Caco-2 (cell line): ENCODE measurements around the gene MGAT4D. TPM values are rescaled to one million over a fixed set of nuclear protein-coding genes. Genes with fewer than 3 reads are reported as not detected.

ENCODE experiments used
- BruUV-seq: library from RNA; stranded (reverse); fragments of 400-500 nt; replicated peaks from 2 replicates; lab custom pipeline; 2021; lab: Mats Ljungman, UMichigan
- CTCF ChIA-PET: fragments of 300-600 bp; sonication (Branson Sonifier 250); formaldehyde crosslinking; loops from one replicate; lab custom pipeline; 2022; ENCODE audit warnings: antibody characterized with exemption; lab: Charles Lee
- POLR2A ChIA-PET: fragments of 300-600 bp; sonication (Branson Sonifier 250); formaldehyde crosslinking; loops from one replicate; lab custom pipeline; 2022; ENCODE audit warnings: antibody characterized with exemption; lab: Charles Lee
- DNase-seq, 2 experiments: peaks; one replicate each; pipeline versions ENCODE4 v3.0.0 to v3.0.0-alpha.2; 2020 to 2022
- H3K27me3 ChIP-seq: replicated peaks from 2 replicates; pipeline ENCODE4 v1.6.0; 2011; ENCODE audit warnings: low read length; ENCODE audit not compliant: control insufficient read depth, insufficient read depth
- H3K36me3 ChIP-seq: 2 replicates; pipeline ENCODE4 v1.5.1; 2011; ENCODE audit warnings: low read length; ENCODE audit not compliant: control insufficient read depth, insufficient read depth
- H3K4me1 ChIP-seq: fragments of 250-450 bp; sonication (Bioruptor Pico); 2 replicates; pipeline ENCODE4 v1.5.1; 2020; ENCODE audit warnings: mild to moderate bottlenecking
- H3K4me3 ChIP-seq: 2 replicates; pipeline ENCODE4 v1.5.1; 2011; ENCODE audit warnings: low read depth, mild to moderate bottlenecking, control low read depth, low read length
- H3K9me3 ChIP-seq: fragments of 250-450 bp; sonication (Bioruptor Pico); 2 replicates; pipeline ENCODE4 v1.5.1; 2020; ENCODE audit warnings: mild to moderate bottlenecking, moderate library complexity
- H3K27ac Mint-ChIP-seq: one replicate; pipeline ENCODE4 v1.8.0; 2022; ENCODE audit warnings: mixed read lengths; ENCODE audit not compliant: unreplicated experiment
- H3K27me3 Mint-ChIP-seq: one replicate; pipeline ENCODE4 v1.8.0; 2022; ENCODE audit warnings: mixed read lengths; ENCODE audit not compliant: insufficient read depth, unreplicated experiment
- H3K36me3 Mint-ChIP-seq: one replicate; pipeline ENCODE4 v1.8.0; 2022; ENCODE audit warnings: mild to moderate bottlenecking, mixed read lengths; ENCODE audit not compliant: insufficient read depth, unreplicated experiment
- H3K4me1 Mint-ChIP-seq: one replicate; pipeline ENCODE4 v1.8.0; 2022; ENCODE audit warnings: low read depth, mixed read lengths; ENCODE audit not compliant: unreplicated experiment
- H3K4me3 Mint-ChIP-seq: one replicate; pipeline ENCODE4 v1.8.0; 2022; ENCODE audit warnings: mild to moderate bottlenecking, moderate library complexity, mixed read lengths; ENCODE audit not compliant: unreplicated experiment
- H3K9me3 Mint-ChIP-seq: one replicate; pipeline ENCODE4 v1.8.0; 2022; ENCODE audit warnings: mixed read lengths; ENCODE audit not compliant: unreplicated experiment
- intact Hi-C: fragments of 100-400 bp; cut with micrococcal nuclease; formaldehyde crosslinking; loops from one replicate; pipeline ENCODE4 v1.10.0; 2022; ENCODE audit not compliant: unreplicated experiment
- total RNA-seq: library from RNA; stranded (reverse); gene quantifications from 2 replicates; pipeline ENCODE4 v1.2.3, GENCODE V29; 2022
- TF ChIP-seq, protein P1 (sequence below), 2 experiments: fragments of 200-600 bp in 1 of 2; IDR thresholded peaks; 1 replicate in 1 of 2; 2 replicates in 1 of 2; pipeline versions ENCODE4 v1.5.1 to v1.8.0; 2011 to 2022; ENCODE audit warnings: antibody characterized with exemption in 1 of 2, control low read depth in 1 of 2, inconsistent platforms in 1 of 2, low read depth in 1 of 2, low read length in 1 of 2, mild to moderate bottlenecking in 1 of 2, moderate library complexity in 1 of 2; ENCODE audit not compliant: insufficient read depth in 1 of 2, severe bottlenecking in 1 of 2, unreplicated experiment in 1 of 2

Gene MGAT4D
- total RNA-seq, 1 experiment from 2014 or later: not detected

DNA sequence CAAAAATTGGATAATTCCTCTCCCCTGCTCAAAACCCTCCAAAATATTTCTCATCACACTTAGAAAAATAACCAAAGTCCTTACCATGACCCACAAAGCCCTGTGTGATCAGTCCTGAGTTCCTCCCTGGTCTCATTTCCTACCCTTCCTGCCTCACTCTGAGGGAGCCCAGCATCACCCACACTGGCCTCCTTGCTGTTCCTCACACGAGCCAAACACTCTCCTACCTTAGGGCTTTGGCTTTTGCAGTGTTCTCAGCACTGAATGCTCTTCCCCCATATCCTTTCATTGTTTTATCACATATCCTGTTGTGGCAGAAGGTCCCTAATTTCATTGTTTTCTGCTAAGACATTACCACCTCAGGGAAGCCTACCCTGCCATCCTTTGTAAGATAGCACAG, 12.2 kb downstream of the MGAT4D start:
- Histone ChIP-seq H3K27me3 (no peaks in the 10 kb centered on the region), H3K4me1 (no peaks in the 10 kb centered on the region), H3K4me3 (no peak overlapping the region), H3K36me3 (no peaks in the 10 kb centered on the region), H3K9me3 (peaks cover 9% of the 10 kb centered on the region)
- TF ChIP-seq, protein P1, sequence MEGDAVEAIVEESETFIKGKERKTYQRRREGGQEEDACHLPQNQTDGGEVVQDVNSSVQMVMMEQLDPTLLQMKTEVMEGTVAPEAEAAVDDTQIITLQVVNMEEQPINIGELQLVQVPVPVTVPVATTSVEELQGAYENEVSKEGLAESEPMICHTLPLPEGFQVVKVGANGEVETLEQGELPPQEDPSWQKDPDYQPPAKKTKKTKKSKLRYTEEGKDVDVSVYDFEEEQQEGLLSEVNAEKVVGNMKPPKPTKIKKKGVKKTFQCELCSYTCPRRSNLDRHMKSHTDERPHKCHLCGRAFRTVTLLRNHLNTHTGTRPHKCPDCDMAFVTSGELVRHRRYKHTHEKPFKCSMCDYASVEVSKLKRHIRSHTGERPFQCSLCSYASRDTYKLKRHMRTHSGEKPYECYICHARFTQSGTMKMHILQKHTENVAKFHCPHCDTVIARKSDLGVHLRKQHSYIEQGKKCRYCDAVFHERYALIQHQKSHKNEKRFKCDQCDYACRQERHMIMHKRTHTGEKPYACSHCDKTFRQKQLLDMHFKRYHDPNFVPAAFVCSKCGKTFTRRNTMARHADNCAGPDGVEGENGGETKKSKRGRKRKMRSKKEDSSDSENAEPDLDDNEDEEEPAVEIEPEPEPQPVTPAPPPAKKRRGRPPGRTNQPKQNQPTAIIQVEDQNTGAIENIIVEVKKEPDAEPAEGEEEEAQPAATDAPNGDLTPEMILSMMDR (IDR thresholded peaks at IDR 0.05; ENCODE audit: insufficient read depth in 1 of 2, low read depth in 1 of 2, low read length in 1 of 2, severe bottlenecking in 1 of 2, unreplicated experiment in 1 of 2): no peak
- Mint-ChIP-seq H3K4me3 (no peak overlapping the region), H3K27me3 (peaks cover 10% of the 10 kb centered on the region), H3K9me3 (peaks cover 16% of the 10 kb centered on the region), H3K36me3 (peaks cover 5% of the 10 kb centered on the region), H3K4me1 (no peaks in the 10 kb centered on the region), H3K27ac (no peak overlapping the region)
- POLR2A ChIA-PET: no interaction called here
- DNase-seq: no peak
- CTCF ChIA-PET: no interaction called here
- intact Hi-C loops: no loop called here
- BruUV-seq: no TSS peak

DNA sequence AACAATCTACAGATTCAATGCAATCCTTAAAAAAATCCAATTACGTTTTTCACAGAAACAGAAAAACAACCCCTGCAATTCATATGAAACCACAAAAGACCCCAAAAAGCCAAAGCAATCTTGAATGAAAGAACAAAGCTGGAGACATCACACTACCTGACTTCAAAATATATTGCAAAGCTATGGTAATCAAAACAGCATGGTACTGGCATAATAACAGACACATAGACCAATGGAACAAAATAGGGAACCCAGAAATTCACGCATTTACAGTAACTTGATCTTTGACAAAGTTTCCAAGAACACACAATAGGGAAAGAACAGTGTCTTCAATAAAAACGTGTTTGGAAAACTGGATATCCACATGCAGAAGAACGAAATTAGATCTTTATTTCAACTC, 14.6 kb downstream of the MGAT4D start:
- POLR2A ChIA-PET: no interaction called here

GRCh38 chr4:140472156-140472555, 25.9 kb downstream of the MGAT4D start:
- no TSS peak for BruUV-seq
- no peaks in the 10 kb centered on the region for H3K36me3 ChIP-seq
- H3K9me3 ChIP-seq: no peaks in the 10 kb centered on the region
- DNase-seq: no peak
- no peak overlapping the region for H3K4me3 ChIP-seq
- ChIA-PET POLR2A (no interaction called here), CTCF (no interaction called here)
- Mint-ChIP-seq H3K36me3 (no peaks in the 10 kb centered on the region), H3K9me3 (no peaks in the 10 kb centered on the region), H3K4me1 (no peaks in the 10 kb centered on the region), H3K27ac (no peak overlapping the region), H3K27me3 (peaks cover 14% of the 10 kb centered on the region), H3K4me3 (no peak overlapping the region)
- H3K27me3 ChIP-seq: no peaks in the 10 kb centered on the region
- H3K4me1 ChIP-seq: no peaks in the 10 kb centered on the region
- TF ChIP-seq, protein P1 (IDR thresholded peaks at IDR 0.05; ENCODE audit: insufficient read depth in 1 of 2, low read depth in 1 of 2, low read length in 1 of 2, severe bottlenecking in 1 of 2, unreplicated experiment in 1 of 2): no peak
- intact Hi-C loops: no loop called here

More for the DNA sequence above, 14.6 kb downstream of the MGAT4D start:
- H3K4me3 ChIP-seq: no peak overlapping the region
- Mint-ChIP-seq H3K9me3 (peaks cover 16% of the 10 kb centered on the region), H3K27me3 (peaks cover 10% of the 10 kb centered on the region), H3K36me3 (peaks cover 5% of the 10 kb centered on the region), H3K4me3 (no peak overlapping the region), H3K27ac (no peak overlapping the region), H3K4me1 (no peaks in the 10 kb centered on the region)
- DNase-seq: no peak
- H3K36me3 ChIP-seq: no peaks in the 10 kb centered on the region
- intact Hi-C loops: no loop called here
- CTCF ChIA-PET: no interaction called here
- H3K27me3 ChIP-seq: no peaks in the 10 kb centered on the region
- no peaks in the 10 kb centered on the region for H3K4me1 ChIP-seq
- TF ChIP-seq, protein P1 (IDR thresholded peaks at IDR 0.05; ENCODE audit: insufficient read depth in 1 of 2, low read depth in 1 of 2, low read length in 1 of 2, severe bottlenecking in 1 of 2, unreplicated experiment in 1 of 2): no peak
- BruUV-seq: no TSS peak
- peaks cover 9% of the 10 kb centered on the region for H3K9me3 ChIP-seq
